ENCODE measurements around the gene KIAA1671.
"Not testable (repeated sequence)": the region's sequence is repeated elsewhere in the genome, so short reads cannot be mapped to it uniquely, and the experiment has no call there.

The KIAA1671 gene

DNA sequence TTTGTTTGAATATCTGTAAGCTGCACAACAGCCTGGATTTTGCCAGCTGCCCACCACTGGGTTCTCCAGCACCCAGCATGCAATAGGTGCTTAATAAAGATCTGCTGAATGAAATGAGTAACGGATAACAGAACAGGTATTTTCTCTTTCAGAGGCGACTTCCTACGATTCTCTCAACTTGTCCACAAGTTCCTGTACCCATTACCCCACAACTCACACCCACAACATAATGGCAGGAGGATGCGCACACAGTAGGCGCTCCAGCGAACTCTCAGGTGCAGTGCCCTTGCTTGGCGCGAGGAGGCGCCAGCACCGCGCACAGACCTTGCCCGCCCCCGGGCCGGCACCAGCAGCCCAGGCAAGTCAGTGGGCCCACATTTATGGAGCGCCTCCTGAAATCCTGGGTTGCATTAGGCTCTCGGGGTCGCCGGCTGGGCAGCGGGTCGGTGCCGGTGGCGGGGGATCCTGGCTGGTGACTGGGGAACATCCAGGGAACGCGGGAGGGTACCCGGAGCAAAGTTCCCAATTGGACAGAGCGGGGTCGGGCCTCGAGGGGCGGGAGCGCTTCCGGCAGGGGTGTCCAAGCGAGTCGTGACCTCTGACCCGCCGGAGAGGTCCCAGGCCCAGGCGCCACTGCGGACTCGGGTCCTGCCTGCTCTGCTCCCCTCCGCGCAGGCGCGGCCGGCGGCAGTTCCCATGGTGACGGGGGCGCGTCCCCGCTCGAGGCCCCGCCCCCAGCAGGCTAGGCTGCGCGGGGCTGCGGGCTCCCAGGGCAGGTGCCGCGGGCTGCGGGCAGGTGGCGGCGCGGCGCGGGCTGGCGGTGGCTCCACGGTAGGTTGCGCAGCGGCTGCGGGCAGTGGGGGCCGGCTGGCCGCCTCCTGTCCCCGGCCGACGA, at the start of gene KIAA1671:
Gene KIAA1671 (plus strand): TSS at position 775 of the 895 bp plus-strand sequence. CDS start 75,284 bp downstream, outside the sequence.
- in situ Hi-C loops (cut with HindIII; ENCODE audit: low sequenced_read_pairs) = no loop called here

- in situ Hi-C loops (cut with HindIII; ENCODE audit: low sequenced_read_pairs) = no loop called here
These were observed 46.6 kb upstream of the KIAA1671 start for GRCh38 chr22:24905909-24906308.

DNA sequence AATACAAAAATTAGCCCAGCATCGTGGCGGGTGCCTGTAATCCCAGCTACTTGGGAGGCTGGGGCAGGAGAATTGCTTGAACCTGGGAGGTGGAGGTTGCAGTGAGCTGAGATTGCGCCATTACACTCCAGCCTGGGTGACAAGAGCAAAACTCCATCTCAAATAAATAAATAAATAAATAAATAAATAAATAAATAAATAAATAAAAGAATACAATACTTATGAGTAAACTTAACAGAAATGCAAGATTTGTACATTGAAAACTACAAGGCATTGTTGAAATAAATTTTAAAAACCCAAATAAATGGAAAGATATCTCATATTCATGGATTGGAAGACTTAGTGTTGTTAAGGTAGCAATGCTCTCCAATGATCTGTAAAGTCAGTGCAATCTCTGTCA, 45.4 kb upstream of the KIAA1671 start:
- in situ Hi-C loops (cut with HindIII; ENCODE audit: low sequenced_read_pairs) = not testable (repeated sequence)

DNA sequence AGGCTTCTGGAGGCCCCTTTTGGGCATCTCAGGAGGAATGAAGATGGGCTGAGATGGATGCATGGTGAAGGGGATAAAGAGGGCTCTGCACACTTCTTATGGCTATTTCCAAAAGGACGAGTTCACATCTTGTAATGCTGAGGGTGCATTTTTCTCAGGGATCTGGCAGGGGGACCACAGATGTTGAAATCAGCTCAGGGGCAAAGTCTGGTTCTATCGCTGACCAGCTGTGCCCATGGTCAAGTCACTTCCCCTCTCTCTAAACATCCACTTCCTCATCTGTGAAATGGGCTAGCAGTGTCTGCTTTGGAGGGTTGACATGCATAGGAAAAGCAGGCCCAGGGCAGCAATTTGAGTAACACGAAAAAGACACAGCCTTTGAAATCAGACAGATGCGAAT, 32.5 kb upstream of the KIAA1671 start:
- in situ Hi-C loops (cut with HindIII; ENCODE audit: low sequenced_read_pairs) = no loop called here

- in situ Hi-C loops (cut with HindIII; ENCODE audit: low sequenced_read_pairs) = no loop called here
These were observed 26.7 kb upstream of the KIAA1671 start for GRCh38 chr22:24925586-24926427.

- in situ Hi-C loops (cut with HindIII; ENCODE audit: low sequenced_read_pairs) = no loop called here
These were observed 26.1 kb upstream of the KIAA1671 start for GRCh38 chr22:24926428-24926725.

GRCh38 chr22:24926849-24927579, 25.5 kb upstream of the KIAA1671 start:
- in situ Hi-C loops (cut with HindIII; ENCODE audit: low sequenced_read_pairs) = no loop called here

- in situ Hi-C loops (cut with HindIII; ENCODE audit: low sequenced_read_pairs) = no loop called here
These were observed 24.2 kb upstream of the KIAA1671 start for GRCh38 chr22:24928322-24928721.

DNA sequence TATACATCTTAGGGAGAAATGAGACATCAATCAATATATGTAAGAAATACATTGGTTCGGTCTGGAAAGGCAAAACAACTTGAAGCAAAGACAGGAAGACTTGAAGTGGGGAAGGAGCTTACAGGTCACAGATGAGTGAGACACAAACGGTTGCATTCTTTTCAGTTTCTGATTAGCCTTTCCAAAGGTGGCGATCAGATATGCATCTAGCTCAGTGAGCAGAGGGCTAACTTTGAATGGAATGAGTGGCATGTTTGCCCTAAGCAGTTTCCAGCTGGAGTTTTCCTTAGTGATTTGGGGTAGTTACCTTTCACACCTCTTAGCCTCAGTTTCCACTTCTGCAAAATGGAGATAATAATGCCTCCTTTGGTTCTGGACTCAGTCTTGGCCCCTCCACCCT, 21.8 kb upstream of the KIAA1671 start:
- in situ Hi-C loops (cut with HindIII; ENCODE audit: low sequenced_read_pairs) = no loop called here

DNA sequence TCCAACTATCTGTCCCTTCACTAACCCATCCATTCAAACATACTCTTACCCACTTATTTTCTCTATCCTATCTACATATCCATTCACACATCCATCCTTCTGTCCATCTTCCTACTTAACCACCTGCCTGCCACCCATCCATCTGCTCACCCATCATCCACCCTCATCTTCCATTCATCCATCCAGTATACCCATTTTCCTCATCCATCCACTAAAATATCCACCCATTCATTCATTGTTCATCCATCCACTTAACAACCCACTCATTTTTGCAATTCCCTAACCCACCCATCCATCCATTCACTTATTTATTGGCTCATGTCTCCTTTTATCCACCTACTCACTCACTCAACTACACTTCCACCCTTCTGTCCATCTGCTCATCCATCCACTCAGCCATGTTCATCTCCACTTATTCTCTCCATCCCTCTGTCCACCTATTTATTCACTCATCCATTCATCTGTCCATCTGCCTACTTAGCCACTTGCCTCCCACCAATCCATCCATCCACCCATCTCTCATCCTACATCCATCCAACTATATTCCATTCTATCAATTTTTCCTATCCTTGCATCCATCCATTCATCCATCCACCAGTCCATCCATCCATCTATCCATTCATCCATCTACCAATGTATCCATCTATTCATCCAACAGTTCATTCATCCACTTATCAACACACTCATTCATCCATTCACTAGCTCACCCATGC, 16.6 kb upstream of the KIAA1671 start:
- in situ Hi-C loops (cut with HindIII; ENCODE audit: low sequenced_read_pairs) = no loop called here

DNA sequence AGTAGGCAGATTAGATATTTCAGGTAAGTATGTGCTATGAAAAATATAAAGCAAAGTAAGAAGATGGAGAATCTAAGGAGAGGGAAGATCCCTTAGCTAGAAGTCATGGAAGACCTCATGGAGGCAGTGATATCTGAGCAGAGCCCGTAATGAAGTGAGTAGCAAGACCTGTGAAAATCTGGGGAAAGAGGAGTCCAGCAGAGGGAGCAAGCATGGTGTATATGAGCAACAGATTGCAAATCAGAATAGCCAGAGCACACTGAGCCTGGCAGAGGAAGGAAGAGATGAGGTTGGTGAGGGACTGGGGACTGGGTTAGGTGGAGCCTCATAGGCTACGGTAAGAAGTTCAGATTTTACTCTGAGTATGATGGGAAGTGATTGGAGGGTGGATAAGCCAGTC, 15.4 kb upstream of the KIAA1671 start:
- in situ Hi-C loops (cut with HindIII; ENCODE audit: low sequenced_read_pairs) = no loop called here

DNA sequence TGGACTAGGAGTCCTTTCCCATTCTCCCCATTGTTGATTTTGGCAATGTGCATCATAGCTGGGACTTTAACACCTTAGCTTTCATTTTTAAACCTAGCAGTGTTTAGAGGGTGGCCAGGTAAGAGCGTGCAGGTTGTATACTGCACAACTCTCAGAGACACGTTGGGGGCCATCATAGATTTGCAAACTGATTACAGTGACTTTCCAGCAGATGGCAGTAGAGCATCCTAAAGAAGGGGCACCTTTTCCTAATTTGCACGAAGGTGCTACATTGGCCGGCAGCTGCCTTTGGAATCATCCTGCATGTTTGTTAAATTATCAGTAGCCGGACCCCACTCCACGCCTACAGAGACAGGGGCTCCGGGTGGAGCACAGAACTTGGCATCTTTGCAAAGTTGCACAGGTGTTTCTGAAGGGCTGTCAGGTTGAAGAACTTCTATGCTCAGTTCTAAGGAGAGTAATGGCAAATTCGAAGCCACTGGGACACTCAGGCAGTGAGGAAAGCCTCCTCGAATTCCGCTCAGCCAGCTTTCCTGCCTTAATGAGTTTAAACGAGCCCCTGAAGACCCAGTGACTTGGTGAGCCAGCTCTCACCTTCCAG, 13.7 kb upstream of the KIAA1671 start:
- in situ Hi-C loops (cut with HindIII; ENCODE audit: low sequenced_read_pairs) = no loop called here

- in situ Hi-C loops (cut with HindIII; ENCODE audit: low sequenced_read_pairs) = loop anchor here (10.0 kb wide), 1 partner anchor 242 kb away; no protein-coding TSS in a partner anchor
These were observed 10.2 kb upstream of the KIAA1671 start for GRCh38 chr22:24942301-24942700.

DNA sequence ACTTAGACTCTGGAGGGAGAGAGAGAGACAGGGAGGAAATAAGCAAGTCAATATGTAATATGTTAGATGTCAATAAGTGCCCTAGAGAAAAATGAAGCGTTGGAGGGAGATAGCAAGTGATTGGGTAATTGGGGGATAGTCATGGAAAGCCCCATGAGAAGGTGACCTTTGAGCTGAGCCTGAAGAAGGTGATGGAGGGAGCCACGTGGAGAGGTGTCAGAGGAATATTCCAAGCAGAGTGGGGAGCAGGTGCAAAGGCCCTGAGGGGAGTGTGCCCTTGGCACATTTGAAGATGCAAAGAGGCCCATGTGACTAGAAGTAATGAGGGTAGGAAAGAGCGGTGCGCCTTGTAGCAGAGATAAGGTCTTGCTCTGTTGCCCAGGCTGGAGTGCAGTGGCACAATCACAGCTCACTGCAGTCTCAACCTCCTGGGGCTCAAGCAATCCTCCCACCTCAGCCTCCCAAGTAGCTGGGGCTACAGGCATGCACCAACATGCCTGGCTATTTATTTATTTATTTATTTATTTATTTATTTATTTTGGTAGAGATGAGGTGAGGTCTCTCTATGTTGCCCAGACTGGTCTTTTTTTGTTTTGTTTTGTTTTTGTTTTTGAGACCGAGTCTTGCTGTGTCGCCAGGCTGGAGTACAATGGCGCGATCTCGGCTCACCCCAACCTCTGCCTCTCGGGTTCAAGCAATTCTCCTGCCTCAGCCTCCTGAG, 8.1 kb upstream of the KIAA1671 start:
- in situ Hi-C loops (cut with HindIII; ENCODE audit: low sequenced_read_pairs) = loop anchor here (10.0 kb wide), 1 partner anchor 240 kb away; no protein-coding TSS in a partner anchor

DNA sequence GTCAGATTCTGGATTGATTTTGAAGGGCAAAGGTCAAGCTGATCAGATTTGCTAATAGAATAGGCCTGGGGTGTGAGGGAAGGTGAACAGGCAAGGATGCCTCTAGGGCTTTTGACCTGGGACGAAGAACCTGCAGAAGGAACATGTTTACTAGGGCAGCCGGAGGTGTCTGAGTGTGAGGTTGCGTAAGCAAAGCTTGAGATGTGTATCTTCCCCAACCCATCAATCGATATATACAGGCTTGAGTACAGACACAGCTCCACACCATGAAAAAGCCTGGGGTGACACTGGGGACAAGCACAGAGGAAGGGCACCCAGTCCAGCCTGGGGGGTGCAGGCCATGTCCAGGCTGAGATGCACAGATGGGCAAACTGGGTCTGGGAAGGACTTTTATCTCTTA, 7.1 kb upstream of the KIAA1671 start:
- in situ Hi-C loops (cut with HindIII; ENCODE audit: low sequenced_read_pairs) = loop anchor here (5.0 to 10.0 kb wide), 3 partner anchors 97 to 239 kb away; no protein-coding TSS in a partner anchor

DNA sequence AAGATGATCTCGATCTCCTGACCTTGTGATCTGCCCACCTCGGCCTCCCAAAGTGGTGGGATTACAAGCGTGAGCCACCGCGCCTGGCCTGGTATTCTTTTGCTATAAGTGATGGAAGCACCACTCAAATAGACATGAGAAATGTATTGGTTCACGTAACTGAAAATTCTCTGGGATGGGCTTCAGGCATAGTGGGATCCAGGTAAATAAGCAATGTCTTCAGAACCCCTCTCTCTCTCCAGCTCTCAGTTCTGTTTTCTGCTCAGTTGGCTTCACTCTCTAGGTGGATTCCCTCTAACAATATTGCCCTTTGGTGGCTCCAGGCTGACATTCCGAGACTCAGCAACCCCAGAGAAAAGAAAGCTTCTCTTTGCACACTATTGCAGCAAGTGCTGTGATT, 5.1 kb upstream of the KIAA1671 start:
- in situ Hi-C loops (cut with HindIII; ENCODE audit: low sequenced_read_pairs) = loop anchor here (5.0 to 10.0 kb wide), 3 partner anchors 95 to 237 kb away; no protein-coding TSS in a partner anchor

- in situ Hi-C loops (cut with HindIII; ENCODE audit: low sequenced_read_pairs) = loop anchor here (5.0 to 10.0 kb wide), 3 partner anchors 94 to 237 kb away; no protein-coding TSS in a partner anchor
These were observed 4.6 kb upstream of the KIAA1671 start for GRCh38 chr22:24947881-24948280.

DNA sequence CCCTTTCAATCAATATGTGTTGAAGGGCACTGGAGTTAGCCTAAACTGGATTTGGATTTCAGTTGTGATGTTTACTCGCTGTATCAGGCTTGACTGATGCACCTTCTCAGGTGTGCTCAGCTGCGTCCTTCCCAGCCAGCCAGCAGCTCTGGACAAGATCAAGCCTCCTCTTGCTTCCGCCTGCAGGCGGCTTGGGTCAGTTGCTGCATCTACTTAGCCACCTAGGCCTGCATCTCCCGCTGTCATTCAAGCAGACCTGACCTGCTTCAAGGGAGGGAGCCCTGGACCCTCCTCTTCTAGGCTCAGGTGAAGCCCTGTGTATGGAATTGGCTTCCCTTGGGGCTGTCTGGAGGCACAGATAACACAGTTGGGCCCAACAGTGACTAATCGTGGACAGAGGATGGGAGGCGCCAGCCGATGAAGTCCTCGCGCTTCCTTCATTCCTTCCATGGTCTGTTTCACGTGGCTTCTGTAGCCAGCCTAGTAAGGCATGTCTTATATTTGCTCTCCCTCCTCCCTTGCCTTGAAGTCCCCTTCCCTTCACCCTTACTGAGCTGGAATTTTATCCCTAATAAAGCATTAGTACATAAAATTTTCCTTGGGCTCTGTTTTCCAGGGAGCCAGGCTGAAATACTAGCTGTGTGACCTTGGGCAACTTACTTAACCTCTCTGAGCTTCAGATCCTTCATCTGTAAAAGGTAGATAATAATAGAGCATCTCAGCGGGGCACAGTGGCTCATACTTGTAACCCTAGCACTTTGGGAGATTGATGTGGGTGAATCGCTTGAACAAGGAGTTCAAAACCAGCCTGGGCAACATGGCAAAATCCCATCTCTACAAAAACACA, 3.9 kb upstream of the KIAA1671 start:
- in situ Hi-C loops (cut with HindIII; ENCODE audit: low sequenced_read_pairs) = loop anchor here (5.0 to 10.0 kb wide), 3 partner anchors 94 to 236 kb away; no protein-coding TSS in a partner anchor

Data from endothelial cell of hepatic sinusoid (primary cell).